HG02678 (cell line): Measurements from ENCODE around the gene RNF126.
A peak's percentile ranks its signal among the peaks of the same experiment; 100 is the strongest.

Source experiments
- ATAC-seq: cut with Tn5 transposase; IDR thresholded peaks from one replicate; pipeline ENCODE4 v1.9.1; 2021; ENCODE audit warnings: mild to moderate bottlenecking, moderate library complexity; ENCODE audit not compliant: unreplicated experiment

The RNF126 gene

DNA sequence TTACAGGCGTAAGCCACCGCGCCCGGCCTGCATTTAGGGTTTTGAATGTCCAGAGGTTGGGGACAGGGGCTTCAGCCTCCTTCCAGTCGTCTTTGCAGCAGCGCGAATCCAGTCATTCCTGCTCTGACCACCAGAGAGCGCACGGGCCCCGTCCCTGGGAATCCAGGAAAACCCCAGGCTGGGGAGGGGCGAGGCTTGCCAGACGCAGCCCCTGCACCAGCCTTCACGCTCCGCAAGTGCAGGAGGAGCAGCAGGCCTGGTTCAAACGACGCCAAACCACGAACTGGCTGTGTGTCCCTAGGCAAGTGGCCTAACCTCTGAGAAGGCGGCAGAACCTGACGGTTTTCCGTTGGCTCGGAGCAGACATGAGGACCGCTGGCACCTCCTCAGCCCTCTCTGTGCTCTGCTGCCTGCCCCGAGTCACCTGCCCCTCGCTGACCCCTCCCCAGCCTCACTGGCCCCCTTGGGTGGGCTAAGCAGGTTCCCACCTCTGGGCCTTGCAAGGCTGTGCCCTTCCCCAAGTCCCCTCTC, 2.0 kb upstream of the RNF126 start:
- no peak for ATAC-seq

DNA sequence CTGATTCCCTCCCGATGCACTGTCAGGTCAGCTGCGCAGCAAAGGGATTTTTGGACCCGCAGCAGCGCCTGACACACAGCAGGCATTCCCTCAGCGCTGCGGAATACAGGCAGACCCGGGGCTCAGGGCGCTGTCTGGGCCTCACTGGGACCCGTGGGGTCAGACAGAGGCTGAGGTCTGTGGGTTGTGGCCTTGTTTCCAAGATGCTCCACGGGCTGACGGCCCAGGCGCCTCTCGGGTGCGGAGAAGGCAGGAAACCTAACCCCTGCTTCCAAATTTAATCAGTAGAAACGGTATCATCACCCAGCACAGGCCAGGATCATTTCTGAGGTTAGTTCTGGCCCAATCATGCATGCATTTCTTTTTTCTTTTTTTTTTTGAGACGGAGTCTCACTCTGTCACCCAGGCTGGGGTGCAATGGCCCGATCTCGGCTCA, 686 bp upstream of the RNF126 start:
- no peak for ATAC-seq

DNA sequence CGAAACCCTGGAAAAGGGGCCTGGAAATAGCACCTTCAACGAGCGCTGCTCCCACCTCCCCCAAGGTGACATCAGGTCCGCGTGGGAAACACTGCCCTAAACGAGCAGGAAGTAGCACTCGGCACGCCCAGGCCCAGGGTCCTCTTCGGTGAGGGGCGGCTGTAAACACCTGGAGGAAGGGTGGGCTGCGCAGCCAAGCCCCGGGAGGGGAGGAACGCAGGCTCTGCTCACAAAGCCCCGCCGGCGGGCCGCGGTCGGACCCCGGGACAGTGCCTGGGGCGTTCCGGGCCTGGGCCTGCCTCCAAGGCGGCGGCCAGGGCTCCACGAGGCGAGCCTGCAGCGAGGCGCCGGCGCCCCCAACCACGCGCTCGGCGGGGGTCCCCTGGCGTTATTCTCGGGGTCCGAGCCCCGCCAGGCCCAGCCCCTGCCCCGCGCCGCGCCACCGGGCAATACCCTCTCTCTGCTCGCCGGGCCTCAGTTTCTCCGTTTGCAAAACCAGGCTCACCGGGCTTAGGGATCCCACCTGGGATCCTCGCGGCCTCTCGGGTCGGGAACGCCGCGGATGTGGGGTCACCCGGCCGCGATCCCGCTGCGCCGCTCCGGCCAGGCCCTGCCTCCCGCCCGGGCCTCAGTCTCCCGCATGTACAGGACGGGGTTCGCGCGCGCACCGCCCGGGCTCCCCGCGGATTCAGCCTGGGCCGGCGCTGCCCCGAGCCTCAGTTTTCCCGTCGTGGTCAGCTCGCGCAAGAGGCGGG, 630 bp downstream of the RNF126 start:
- ATAC-seq = peak; percentile 4

DNA sequence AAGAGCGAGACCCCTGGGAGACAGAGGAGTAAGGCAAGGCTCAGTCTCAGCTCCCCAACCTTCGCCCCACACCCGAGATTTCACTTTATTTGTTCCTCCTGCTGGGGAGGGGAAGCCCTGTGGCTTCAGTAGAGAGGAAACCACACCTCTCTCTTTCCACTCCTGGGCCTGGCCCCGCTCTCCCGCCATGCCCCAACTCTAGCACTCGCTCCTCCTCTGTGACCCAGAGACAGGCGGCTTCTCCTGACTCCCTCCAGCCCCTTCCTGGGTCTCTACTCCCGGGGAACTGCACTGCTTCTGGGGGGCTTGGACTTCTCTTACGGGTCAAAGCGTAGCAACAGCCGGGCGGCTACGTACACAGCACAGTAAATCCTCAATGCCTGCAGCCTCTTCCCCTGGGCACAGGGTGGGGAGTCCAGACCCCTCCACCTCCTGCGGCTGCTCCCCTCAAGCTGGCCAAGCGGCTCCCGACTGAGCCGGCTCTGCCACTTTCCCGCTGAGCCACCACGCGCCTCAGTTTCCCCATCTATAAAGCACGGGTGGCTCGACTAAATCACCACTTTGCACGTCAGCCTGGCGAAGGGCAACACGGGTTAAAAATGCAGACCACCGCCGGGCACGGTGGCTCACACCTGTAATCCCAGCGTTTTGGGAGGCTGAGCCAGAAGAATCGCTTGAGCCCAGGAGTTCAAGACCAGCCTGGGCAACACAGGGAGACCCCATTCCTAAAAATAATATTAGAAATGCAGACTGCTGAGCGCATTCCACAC, 1.4 kb downstream of the RNF126 start:
- ATAC-seq = peak; percentile 30

DNA sequence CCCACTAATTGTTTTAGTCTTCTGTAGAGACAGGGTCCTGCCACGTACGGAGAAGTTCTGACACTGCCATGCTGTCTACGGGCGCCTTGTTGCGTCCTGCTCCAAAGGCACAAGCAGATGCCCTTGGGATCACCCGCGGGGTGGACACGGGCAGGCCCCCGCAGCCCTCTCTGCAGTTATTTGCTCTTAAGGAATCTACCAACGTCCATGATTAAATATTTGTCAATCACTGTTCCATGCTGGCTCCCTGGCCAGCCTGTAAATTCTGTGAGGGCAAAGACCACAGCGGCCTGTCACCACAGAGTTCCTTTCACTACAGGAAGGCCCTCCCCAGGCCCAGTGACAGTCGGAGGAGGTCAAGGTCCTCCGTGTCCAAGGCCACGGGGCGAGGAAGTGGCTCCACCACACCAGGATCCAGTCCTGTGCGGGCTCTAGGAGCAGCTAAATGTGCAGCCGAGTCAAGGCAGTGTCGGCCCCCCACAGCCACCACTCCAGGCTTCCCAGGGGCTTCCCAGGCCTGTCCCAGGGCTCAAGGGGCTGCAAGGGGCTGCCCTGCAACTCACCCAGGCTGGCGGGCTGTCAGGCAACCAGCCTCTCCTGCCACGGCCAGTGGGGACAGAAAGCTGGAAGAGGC, 2.1 kb downstream of the RNF126 start:
- ATAC-seq = no peak

DNA sequence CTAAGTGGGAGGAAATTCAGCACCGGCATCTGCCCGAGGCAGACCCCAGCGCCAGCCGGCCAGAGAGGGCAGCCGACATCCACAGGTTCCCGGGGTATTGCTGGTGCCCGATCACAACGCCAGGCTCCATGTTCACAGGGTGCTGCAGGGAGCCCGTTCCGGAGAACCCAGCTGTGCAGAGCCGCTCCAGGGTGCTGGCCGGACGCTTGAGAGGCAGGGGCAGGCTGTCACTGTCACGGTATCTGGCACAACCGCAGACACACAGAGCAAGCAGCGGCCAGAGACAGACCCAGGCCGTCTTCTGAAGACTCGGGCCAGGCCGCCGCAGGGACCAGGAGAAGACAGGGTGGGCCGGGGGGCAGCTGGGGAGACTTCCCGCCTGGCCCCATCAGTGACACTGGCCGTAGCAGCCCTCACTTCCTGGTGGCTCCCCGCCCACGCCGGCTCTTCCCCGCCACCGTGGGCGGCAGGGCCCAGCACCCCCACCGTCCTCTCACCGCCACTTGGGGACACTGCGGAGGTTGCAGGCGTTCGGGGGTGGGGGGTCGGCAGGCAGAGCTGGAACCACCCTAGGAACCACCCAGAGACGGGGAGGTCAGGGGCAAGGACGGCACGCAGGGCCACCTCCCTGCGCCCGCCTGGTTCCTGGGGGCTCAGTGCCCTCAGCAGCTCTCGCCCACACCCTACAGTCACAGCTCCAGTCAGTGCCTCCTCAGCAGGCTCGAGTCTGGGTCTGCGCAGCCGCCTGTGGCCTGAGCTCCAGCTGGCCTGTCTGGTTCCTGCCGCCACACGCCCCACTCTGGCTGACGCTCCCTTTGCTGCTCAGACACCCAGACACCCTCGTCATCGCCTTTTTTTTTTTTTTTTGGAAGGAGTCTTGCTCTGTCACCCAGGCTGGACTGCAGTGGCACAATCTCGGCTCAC, 3.8 kb downstream of the RNF126 start:
- ATAC-seq = no peak

DNA sequence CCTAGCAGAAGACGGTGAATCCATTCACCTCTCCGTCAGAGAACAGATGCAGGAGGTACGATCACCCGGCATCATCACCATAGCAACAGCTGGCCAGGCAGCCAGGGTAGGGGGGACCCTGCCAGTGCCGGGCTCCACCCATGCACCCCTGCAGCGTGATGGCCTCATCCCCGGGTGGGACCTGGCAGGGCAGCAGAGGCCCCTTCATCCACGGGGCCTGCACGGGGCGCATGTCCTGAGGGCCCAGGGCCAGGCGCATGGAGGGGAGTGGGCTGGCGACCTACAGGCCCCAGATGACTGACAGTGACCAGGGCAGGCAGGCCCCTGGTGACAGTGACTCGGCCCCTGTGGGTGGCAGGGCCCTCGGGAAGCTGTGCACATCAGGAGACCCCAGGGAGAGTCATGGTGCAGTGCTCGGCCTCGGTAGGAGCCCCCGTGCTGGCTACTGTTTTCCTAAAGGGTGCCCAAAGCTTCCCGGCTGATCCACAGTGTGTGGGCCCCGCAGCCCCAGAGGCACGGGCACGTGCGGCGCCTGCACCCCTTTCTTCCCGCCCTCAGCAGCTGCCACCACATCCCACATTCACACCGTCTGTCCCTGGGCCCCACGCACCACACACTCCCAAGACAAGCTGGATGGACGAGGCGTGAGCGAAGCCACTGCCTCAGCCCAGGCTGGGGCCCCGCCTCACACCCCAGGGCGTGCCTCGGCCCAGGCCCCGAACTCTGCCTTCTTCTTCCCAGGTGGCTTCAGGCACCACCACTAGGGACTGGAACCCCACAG, 4.8 kb downstream of the RNF126 start:
- ATAC-seq = no peak

DNA sequence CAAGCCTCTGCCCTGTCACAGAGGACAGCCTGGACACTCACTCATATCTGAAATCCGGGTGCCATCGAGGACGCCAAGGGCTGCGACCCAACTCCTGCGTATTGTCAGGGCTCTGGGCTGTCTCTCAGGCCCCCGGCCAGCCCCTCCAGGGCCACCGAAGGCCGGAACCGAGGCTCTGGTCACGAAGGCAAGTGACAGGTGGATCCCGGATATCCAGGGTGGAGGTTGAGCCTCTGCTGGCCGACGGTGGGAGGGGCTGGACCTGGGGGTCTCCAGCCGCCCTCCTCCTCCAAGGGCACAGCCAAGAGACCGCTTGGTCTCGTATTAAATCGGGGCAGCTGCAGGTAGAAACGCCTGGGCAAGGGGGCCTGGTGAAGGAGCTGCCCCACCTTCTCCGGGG, 5.4 kb downstream of the RNF126 start:
- no peak for ATAC-seq

DNA sequence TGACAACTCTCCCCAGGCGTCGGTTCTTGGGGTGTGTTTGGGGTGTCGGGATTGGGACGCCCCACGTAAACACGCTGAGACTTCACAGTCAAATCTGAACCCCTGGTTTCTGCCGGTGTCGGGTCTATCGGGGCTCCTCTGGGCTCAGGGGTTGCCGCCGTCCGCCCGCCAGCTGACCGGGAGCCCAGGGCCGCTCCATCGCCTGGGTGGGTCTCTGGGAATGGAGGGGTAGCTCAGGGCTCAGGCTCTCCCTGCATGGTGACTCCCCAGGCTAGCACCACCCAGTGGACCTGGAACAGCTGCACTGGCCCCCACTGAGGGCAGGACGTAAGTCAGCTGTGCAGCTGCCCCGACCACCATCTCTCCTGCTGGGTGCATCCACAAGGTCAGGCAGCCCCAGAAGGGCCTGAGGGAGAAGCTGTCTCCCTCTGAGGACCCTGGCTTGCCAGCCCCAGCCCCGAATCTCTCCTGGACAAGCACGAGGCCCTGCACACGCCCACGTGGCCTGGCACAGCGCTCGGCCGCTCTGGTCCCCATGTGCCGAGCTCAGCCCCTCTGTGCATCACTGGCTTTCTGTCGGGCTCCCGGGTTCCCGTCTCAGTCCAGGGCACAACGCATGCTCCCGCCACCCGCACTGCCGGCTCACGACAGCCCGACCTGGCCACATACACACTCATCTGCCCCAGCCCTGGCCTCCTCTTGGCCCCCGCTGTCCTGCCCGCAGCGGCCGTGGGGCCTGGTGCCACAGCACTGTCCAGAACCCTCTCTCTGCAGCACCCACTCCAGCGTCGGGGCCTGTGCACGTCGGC, 6.1 kb downstream of the RNF126 start:
- ATAC-seq = no peak

DNA sequence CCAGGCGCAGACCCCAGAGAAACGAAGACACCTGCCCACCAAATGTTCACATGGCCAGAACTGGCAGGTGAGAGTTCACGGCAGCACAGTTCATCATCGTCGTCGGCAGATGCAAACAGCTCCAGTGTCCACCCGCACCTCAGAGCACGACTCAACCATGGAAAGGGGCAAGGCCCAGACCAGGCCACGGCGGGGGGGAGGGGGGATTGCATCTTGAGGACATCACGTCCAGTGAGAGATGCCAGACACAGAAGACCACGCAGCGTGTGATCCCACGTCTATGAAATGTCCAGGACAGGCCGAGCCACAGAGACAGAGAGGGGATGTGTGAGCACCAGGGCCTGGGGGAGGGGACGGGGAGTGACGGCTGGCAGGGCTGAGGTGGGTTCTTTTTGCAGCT, 7.3 kb downstream of the RNF126 start:
- no peak for ATAC-seq

DNA sequence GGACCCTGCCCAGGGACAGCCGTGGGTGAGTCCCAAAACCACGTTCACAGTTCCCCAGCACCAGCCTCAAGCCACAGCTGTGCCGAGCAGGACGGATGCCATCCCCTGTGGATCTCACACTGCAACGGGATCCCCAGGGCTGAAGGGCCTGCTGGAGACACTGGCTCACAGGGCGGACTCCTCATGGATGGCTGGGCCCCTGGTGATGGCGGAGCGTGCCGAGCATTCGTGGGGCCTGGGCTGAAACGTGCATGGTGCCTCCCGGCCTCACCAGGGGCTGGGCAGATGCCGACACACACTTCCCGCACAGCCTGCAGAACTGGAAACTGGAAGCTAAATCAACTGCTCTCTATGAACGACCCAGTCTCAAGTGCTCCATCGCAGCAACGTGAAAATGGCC, 9.6 kb downstream of the RNF126 start:
- no peak for ATAC-seq

DNA sequence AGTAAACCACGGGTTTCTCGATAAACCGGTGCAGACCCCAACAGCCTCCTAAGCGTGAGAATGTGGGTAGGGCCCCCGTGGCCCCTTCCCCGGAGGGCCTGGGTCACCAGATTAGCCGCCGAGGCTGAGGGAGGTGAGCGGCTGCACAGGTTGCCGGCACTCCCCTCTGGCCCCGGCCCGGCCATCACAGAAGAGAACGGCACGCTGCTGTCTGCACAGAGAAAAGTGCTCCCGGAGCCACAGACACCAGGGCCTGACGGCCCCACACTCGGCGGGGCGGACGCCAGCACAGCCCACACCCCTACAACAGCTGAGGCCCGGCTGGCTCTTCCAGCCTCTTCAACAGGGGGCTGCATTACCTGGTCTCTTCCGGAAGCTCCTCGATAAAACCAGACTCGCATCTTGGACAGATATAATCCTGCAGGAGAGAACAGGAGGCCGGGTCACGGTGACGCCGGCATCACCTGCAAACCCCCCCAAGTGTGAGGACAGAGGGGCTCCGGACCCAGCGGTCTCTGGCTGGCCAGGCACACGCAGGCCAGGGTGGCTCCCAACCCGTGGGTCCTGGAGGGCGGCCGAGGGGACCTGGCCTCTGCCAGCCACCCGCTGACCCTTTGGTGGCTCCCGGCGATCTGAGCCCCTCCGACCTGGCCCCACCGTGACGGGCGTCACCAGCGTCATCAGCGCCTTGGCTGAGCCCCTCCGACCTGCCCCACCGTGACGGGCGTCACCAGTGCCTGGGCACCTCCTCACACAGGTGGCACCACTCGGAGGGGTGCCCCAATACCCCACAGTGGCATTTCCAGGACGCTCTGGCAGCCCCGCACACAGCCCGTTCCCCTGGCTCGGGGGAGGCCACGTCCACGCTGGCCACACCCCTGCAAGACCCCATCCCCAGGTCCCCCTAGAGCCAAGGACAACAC, 10.3 kb downstream of the RNF126 start:
- ATAC-seq = no peak

DNA sequence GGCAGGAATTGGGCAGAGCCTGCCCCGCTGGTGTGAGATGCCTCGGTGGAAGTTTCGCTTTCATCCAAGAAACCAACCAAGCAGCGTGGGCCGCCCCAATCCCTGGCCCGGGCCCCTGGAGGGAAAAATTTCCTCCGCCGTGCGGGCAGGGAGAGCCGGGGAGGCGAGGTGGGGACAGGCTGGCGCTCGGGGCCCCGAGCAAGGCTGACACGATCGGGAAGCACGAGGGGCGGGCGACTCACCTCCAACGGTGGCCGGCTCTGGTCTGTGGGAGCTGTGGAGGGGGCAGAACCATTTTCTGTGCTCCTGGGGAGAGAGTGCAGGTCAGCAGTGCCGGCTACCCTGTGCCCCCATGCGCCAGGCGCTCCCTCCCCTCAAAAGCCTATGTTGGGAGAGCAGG, 11.0 kb downstream of the RNF126 start:
- no peak for ATAC-seq

DNA sequence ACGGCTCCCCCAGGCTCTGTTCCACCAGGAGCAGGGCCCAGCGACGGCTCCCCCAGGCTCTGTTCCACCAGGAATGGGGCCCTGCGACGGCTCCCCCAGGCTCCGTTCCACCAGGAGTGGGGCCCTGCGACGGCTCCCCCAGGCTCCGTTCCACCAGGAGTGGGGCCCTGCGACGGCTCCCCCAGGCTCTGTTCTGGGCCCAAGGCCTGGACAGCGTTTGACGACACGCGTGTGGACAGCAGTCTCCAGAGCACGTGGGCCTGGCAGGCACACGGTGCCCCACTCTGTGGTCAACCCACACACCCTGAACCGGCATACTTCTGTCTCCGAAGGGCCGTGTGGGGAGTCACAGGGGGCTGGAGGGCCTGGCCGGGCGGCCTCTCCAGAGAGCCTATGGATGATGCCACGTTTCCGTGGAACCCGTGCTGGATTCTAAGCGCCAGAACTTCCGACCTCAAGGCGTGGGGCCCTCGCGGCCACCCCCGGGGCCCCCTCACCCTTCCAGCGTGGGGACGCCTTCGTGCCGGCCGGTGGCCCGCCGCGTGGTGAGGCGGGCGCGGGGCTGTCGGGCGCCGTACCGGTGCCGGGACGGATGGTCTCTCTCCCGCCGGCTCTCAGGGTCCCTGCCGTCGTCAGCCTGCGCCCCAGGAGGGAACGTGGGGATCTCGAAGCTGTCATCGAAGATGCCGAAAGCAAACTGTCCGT, 11.7 kb downstream of the RNF126 start:
- ATAC-seq = no peak

DNA sequence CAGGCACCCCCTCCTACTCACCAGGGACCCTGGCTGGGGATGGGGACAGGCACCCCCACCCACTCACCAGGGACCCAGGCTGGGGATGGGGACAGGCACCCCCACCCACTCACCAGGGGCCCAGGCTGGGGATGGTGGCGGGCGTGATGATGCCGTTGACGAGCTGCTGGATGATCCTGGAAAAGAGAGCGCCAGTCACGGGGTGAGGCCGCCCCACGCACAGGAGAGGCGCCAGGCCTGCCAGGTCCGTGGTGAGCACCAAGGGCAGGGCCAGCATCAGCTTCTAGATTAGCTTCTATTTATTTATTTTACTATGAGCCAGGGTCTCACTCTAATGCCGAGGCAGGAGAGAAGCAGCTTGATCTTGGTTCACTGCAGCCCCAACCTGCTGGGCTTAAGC, 12.9 kb downstream of the RNF126 start:
- ATAC-seq = no peak

DNA sequence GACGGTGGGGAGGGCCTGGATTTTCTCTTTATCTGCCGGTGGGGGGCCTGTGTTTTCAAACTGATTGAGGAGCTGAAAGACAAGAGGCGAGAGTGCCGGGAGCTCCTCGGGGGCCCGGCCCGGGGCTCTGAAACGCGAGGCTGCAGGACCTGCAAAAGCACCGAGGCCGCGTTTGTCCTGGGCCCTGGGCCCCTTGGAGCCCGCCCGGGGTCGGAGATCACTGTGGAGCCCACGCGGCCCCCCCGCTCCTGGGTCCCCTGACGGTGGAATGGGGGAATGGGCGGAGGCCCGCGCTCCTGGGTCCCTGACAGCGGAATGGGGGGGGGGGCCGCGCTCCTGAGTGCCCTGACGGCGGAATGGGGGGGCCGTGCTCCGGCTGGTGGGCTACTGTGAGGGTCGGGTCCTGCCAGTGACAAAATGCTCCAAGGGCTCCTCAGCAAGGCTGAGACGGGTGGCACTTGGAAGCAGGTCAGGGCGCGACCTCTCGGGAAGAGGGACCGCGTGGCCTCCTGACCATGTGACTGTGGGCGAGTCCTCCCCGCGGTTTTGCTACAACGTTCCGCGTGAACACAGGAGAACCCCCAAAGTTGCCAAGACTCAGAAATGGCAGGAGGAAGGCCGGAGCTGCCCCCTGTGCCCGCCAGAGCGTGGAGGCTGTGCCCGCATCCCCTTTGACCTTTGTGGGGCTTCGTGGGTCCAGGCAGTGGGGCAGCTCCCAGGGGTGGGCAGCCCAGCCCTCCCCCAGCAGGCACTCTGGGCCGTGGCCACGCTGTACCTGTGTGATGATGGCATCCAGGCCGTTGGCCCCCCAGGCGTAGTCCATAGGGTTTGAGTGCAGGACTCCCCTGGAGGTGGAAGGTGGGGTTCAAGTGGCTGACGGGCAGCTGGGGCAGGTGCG, 13.9 kb downstream of the RNF126 start:
- ATAC-seq = no peak
